HG03097 (cell line): ENCODE data around the gene PDLIM5.
"Not testable (repeated sequence)": the region's sequence is repeated elsewhere in the genome, so short reads cannot be mapped to it uniquely, and the experiment has no call there.

Source experiments
- ATAC-seq: cut with Tn5 transposase; IDR thresholded peaks from one replicate; pipeline ENCODE4 v1.9.1; 2021; ENCODE audit not compliant: unreplicated experiment, low FRiP score

Gene PDLIM5, protein sequence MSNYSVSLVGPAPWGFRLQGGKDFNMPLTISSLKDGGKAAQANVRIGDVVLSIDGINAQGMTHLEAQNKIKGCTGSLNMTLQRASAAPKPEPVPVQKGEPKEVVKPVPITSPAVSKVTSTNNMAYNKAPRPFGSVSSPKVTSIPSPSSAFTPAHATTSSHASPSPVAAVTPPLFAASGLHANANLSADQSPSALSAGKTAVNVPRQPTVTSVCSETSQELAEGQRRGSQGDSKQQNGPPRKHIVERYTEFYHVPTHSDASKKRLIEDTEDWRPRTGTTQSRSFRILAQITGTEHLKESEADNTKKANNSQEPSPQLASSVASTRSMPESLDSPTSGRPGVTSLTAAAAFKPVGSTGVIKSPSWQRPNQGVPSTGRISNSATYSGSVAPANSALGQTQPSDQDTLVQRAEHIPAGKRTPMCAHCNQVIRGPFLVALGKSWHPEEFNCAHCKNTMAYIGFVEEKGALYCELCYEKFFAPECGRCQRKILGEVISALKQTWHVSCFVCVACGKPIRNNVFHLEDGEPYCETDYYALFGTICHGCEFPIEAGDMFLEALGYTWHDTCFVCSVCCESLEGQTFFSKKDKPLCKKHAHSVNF

GRCh38 chr4:94451695-94452475 is at the start of gene PDLIM5:
Gene PDLIM5 (plus strand): TSS chr4:94451942. CDS start chr4:94455289, 3,347 bp downstream.
- peak; percentile 93 for ATAC-seq

DNA sequence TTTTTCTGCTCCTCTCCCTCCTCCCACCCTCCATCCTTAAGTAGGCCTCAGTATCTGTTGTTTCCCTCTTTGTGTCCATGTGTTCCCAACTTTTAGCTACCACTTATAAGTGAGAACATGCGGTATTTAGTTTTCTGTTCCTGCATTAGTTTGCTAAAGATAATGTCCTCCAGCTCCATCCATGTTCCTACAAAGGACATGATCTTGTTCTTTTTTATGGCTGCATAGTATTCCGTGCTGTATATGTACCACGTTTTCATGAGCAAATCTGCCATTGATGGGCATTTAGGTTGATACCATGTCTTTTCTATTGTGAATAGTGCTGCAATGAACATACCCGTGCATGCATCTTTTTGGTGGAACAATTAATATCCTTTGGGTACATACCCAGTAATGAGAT is 49.3 kb upstream of the PDLIM5 start:
- not testable (repeated sequence) for ATAC-seq

- no peak for ATAC-seq
These were observed 48.0 kb upstream of the PDLIM5 start for GRCh38 chr4:94403751-94404150.

GRCh38 chr4:94406668-94407437 is 44.9 kb upstream of the PDLIM5 start:
- peak; percentile 88 for ATAC-seq

DNA sequence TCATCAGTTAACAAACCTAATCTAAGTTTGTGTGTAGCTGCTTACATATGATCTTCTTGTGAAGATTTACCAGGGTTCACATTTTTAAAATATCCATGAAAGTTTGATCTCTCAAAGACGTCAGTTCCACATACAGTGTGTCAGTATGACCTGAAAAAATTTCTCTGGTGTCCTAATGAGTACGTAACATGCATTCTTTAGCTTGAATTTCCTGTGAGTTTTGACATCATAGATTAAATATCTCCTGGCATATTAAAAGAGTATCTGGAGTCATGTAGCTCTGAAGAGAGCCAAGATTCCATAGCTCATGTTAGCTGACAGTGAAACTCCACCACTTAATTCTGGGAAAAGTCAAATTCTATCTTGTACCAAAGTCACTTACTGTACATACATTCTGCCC is 43.9 kb upstream of the PDLIM5 start:
- no peak for ATAC-seq

DNA sequence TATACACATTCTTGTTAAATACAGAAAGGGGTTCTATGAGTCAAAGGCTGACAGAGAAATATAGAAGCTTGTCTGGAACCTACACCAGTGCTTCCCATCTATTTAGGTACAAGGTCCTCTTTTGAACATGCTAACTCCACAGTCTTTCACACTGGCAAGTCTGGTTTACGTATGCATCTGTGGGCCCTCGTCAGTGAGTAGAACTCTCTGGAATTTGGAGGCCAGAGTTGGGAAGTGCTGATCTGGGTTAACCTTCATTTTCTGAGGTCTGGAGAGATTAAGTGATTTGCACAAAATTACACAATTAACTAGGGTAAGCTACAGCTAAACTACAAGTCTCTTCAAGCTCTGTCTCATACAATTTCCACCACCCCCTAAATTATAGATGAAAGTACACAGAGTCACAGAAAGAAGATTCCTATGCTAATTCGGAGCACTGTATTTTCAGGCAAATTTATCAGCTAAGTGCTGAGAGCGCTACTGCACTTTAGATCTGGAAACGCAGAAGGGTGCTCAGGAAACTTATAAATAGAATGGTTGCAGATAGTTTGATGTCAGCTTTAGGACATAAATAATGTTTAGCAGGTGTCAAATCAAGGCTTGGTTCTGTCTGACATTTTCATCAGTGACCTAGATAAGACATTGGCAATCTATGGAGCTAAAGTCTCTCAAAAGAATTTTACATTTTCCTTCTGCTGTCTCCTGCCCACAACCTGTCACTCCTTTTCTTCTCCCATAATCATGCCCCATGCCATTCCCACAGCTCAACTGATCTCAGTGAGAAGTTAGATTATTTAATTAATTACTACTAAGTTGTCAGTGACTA is 43.0 kb upstream of the PDLIM5 start:
- no peak for ATAC-seq

GRCh38 chr4:94409375-94409679 is 42.4 kb upstream of the PDLIM5 start:
- no peak for ATAC-seq

DNA sequence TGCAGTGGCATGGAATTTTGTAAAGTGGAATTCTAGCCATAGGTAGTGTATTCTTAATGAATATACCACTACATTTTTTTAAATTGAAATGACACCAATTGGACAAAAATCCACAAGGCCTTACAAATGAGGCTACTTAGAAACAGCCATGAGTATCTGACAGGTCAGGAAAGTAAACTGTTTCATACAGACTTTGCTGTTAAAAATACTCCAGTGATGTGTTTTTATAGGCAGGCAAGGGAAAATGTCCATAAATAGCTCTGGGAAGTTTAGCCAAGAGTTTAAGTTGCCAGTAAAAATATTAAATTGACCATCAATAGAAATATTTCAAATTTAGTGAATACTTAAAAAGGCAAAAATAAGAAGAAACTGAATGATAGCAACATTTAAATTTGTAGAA is 41.8 kb upstream of the PDLIM5 start:
- no peak for ATAC-seq

- ATAC-seq, result no peak
These were observed 41.0 kb upstream of the PDLIM5 start for GRCh38 chr4:94410678-94411206.

GRCh38 chr4:94411296-94411695 is 40.4 kb upstream of the PDLIM5 start:
- no peak for ATAC-seq

GRCh38 chr4:94412019-94412657 is 39.6 kb upstream of the PDLIM5 start:
- no peak for ATAC-seq

DNA sequence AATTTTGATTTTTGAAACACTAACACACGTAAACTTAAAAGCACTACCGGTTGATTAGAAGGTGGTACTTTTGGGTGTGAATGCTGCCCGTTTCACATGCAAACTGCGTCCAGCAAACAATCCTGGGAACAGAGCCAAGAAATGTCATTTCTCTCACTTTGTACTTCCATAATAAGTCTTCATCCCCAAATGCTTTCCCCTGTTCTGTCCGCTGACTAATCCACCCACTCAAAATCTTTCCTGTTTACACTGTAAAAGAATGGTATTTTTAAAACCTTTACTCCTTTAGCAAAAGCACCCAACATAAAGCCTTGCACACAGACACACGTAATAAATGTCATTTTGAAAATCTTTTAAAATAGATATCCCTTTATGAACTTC is 39.1 kb upstream of the PDLIM5 start:
- ATAC-seq, result no peak

GRCh38 chr4:94413085-94413840 is 38.5 kb upstream of the PDLIM5 start:
- ATAC-seq, result no peak

- ATAC-seq, result no peak
These were observed 36.8 kb upstream of the PDLIM5 start for GRCh38 chr4:94414907-94415306.

DNA sequence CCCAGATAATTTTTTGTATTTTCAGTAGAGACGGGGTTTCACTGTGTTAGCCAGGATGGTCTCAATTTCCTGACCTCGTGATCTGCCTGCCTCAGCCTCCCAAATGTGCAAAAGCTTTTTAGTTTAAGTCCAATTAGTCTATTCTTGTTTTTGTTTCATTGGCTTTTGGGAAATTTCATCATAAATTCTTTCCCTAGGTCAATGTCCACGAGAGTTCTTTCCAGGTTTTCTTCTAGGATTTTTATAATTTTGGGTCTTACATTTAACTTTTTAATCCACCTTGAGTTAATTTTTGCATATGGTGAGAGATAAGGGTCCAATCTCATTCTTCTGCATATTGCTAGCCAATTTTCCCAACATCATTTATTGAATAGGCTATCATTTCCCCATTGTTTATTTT is 36.3 kb upstream of the PDLIM5 start:
- ATAC-seq, result no peak

- no peak for ATAC-seq
These were observed 35.4 kb upstream of the PDLIM5 start for GRCh38 chr4:94416335-94416734.

DNA sequence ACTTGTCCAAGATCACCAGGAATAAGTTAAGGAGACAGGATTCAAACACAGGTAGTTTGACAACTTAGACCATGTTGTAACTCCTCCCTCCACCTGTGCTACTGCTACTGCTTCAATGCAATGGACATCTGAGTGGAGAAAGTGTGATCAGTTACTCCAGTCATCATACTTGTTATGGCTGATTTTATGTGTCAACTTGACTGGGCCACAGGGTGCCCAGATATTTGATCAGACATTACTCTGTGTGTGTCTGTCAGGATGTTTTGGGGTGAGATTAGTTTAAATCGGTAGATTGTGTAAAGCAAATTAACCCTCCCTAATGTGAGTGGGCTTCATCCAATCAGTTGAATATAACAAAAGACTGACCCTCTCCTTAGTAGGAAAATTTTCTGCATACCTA is 34.8 kb upstream of the PDLIM5 start:
- no peak for ATAC-seq

DNA sequence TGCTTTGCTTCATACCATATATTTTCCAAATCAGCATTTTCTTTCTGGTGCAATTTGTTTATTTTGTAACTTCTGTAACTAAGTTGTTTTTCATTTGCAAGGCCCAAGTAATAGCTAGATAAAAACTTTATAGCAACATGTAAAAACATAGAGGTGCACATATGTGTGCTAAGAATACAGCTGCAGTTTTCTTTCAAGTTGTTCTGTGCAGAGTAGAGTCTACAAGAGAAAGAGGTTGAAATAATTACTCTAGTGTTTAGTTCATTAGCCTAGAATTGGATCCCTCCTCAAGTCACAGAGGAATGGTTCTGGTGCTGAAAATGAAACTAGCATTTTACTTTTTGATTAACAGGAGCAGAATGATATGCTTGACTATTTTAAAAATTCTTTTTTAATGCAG is 32.2 kb upstream of the PDLIM5 start:
- no peak for ATAC-seq

DNA sequence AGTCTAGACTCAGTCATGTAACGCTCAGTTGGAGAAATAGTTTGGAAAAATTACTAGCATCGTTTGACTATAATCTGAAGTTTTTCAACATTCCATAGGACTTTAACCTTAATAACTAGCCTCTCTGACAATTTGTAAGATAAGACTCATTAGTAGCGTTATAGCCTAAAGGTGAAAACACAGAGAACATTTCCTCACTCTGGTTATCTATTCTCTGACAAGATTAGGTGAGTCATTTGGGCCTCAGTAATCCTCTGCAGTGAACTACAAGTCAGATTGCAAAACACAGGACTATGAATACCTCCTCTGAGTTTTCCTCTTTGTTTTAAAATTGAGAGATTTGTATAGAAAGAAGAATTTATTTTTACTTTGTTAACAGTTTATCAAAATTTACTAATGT is 31.8 kb upstream of the PDLIM5 start:
- ATAC-seq, result no peak
